Left colon (tissue), 2 donors: ENCODE measurements around the gene CDC5L. TPM values are rescaled to one million over a fixed set of nuclear protein-coding genes. Genes with fewer than 3 reads are reported as not detected.
"Not testable (repeated sequence)": the region's sequence is repeated elsewhere in the genome, so short reads cannot be mapped to it uniquely, and the experiment has no call there.

ENCODE experiments used
- ATAC-seq: fragments of 200-7000 bp; cut with Tn5 transposase; one replicate; pipeline ENCODE4 v1.9.1; 2020; ENCODE audit warnings: mild to moderate bottlenecking, moderate library complexity
- DNase-seq, 2 donors: peaks; one replicate each; pipeline ENCODE4 v3.0.0-alpha.2; 2020
- intact Hi-C, 2 donors: fragments of 100-400 bp; cut with DNase I in 1 of 2; cut with micrococcal nuclease in 1 of 2; formaldehyde crosslinking; loops; one replicate each; pipeline versions ENCODE4 v1.11.2 to v1.14.0; 2022; cut with DNase I, micrococcal nuclease
- total RNA-seq, 2 donors: library from RNA; stranded (reverse); fragmentation: NEBNext Ultra II Directional; extraction: Animal tissue kit (Norgen Biotek cat#: 25700); gene quantifications; one replicate each; pipeline ENCODE4 v1.2.1, GENCODE V29; 2021
- donor health status: DM: no; HTN: no; CAD: no.
- donor health status: DM: yes; HTN: yes; CAD: no.

Gene CDC5L
- total RNA-seq, 2 donors from 2014 or later, result 15.7 to 16.4 TPM

DNA sequence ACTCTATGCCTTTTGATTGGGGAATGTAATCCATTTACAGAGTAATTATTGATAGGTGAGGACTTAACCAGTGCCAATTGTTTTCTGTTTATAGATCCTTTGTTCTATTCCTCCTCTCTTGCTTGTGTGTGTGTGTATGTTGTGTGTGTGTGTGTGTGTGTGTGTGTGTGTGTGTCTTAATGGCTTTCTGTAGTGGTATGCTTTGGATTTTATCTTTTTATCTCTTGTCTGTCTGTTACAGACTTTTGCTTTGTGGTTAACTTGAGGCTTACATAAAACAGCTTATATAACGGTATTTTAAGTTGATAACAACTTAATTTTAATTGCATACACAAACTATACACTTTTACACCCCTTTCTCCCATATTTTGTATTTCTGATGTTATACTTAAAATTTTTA, 54.7 kb downstream of the CDC5L start:
- intact Hi-C loops, result no loop called here
- ATAC-seq, result no peak
- DNase-seq, result no peak

GRCh38 chr6:44442833-44443444, 55.4 kb downstream of the CDC5L start:
- intact Hi-C loops, result no loop called here
- DNase-seq (no peak), ATAC-seq (no peak)

DNA sequence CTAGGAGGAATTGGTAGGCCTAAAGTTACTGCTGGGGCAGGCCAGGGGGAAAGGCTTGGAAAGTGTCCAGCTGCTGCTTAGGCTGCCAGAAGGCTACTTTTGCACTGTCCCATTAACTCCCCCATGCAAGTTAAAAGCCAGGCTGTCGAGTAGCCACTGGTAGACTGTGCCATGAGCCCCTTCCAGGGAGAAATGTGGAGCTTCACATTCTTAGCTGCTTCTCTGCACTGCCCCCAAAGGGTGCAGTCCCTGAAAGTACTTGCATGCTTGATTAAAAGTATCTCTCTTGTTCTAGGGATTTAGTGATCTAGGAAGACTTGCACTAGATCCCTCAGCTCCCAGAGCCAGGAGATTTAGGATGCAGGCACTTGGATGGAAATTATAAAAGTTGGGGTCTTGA, 57.3 kb downstream of the CDC5L start:
- intact Hi-C loops, result no loop called here
- DNase-seq, result no peak
- ATAC-seq, result no peak

DNA sequence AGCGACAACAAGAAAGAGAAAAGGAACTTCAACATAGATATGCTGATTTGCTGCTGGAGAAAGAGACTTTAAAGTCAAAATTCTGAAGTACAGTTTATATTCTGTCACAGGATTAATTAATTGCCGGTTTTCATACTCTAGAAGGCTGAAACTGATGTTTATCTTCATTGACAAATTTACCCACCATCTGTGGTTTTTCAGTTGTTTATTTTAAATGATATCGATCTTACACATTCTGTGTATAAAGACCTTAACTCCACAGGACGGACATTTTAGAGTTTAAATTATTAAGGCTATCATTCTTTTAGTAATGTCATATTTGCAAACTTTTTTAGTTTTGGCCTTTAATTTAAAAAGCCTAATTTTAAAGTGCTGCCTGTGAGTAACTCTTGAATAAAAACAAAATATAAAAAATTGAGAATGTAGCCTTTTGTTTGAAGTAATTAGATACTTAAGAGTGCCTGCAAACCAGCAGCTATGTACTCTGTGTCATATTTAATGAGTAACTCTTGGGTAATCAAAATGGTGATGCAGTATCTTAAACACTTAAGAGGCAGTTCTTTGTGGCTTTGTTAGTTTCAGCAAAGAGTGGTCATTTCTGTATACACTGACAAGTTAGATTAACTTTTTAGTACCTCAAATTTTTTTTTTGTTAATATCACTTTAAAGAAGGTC, 59.3 kb downstream of the CDC5L start:
- DNase-seq, result no peak
- intact Hi-C loops, result no loop called here
- no peak for ATAC-seq

DNA sequence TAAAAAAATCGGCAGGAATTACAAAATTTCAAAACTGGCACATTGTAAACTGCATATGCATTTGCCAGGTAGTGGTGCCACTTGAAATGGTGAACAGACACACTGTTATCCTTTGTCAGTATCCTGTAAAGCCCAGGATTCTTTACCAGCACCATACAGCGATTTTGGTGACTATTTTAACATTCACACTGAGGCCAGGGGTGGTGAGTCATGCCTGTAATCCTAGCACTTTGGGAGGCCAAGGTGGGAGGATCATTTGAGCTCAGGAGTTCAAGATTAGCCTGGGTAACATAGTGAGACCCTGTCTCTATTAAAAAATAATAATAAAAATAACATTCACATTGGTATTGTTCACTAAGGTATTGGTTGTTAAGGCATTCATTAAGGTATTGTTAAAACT, 61.7 kb downstream of the CDC5L start:
- intact Hi-C loops, ATAC-seq, DNase-seq: not testable (repeated sequence)

DNA sequence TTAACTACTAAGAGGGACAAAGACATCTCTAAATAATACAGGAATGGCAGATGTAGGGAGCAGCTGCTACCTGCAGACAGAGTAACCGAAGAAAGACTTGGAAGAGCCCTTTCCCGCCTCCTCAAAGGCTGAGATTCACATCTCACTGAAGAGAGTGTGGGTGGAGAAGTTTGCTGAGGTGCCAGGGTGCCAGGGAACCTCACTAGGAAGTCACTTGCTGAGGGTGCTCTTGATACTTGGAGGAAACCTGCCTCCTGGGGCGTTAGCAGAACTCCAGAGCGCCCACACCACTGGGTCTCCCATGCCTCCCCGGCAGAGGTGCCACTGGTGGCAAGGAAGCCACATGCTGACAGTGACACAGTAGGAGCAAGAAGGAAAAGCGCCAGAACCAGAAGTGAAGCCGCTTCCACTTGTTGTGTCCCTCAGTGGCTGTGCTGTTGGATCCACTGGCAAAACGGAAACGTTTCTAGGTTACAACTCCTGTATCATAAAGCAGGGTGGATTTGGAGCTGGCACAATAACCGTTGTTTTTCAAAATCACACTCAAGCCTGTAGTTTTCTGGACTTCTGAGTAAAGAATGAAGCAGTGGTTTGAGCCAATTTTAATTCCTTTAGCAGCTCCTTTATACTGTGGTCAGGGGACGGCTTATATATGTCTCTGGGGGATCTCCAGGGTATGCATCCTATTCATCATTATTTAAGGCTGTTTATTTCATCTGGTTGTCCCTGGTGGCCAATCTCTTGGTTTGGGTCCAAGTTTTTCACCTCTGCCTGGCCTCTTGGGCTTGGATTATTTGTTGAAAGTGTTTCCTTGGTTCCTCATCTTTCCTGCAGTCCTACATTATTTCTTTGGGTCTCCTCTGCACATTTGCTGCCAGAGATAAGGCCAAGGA, 64.5 kb downstream of the CDC5L start:
- no peak for ATAC-seq
- DNase-seq, result no peak
- intact Hi-C loops, result no loop called here

DNA sequence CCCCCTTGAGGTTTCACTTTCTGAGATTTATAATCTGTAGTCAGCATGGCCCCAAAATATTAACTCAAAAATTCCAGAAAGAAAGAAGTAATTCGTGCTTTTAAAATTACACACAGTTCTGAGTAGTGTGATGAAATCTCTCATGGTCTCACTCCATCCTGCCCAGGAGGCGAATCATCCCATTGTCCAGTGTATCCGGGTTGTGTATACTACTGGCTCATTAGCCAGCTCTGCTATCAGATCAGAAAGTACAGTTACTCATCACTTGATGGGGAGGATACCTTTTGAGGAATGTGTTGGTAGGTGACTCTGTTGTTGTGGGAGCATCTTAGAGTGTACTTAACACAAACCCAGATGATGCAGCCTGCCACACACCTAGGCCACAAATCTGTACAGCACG, 65.2 kb downstream of the CDC5L start:
- ATAC-seq (no peak), DNase-seq (no peak)
- intact Hi-C loops, result no loop called here

- ATAC-seq, result no peak
- intact Hi-C loops, result no loop called here
These were observed 65.6 kb downstream of the CDC5L start for GRCh38 chr6:44453146-44453545.

GRCh38 chr6:44454198-44454597, 66.7 kb downstream of the CDC5L start:
- intact Hi-C loops, result no loop called here
- ATAC-seq, result no peak

More at GRCh38 chr6:44453146-44453545, 65.6 kb downstream of the CDC5L start:
- DNase-seq, result no peak

GRCh38 chr6:44456070-44456965, 68.8 kb downstream of the CDC5L start:
- intact Hi-C loops, result no loop called here
- peak; percentile 86 for ATAC-seq
- peak in 1 of 2 donors; percentile 25 for DNase-seq

More at GRCh38 chr6:44454198-44454597, 66.7 kb downstream of the CDC5L start:
- no peak for DNase-seq

DNA sequence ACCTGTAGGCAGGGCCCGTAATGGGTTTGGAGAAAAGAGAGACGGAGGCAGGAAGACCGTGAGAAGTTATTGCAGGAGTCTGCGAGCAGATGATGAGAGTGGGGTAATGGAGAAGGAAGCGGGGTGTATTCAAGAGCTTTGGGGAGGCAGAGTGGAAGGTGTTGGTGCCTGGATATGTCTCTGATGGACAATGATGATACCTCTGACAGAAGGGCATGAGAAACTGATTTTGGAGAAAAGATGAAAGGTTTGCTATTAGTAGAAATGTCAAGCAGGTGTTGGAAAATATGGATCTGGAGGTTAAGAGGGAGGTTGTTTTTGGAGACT, 69.4 kb downstream of the CDC5L start:
- ATAC-seq (no peak), DNase-seq (no peak)
- intact Hi-C loops, result no loop called here

- DNase-seq (no peak), ATAC-seq (no peak)
- intact Hi-C loops, result no loop called here
These were observed 70.1 kb downstream of the CDC5L start for GRCh38 chr6:44457596-44457995.

GRCh38 chr6:44458551-44458950, 71.0 kb downstream of the CDC5L start:
- intact Hi-C loops, result no loop called here
- DNase-seq, result no peak
- no peak for ATAC-seq

- intact Hi-C loops, result no loop called here
- DNase-seq (no peak), ATAC-seq (no peak)
These were observed 74.8 kb downstream of the CDC5L start for GRCh38 chr6:44462335-44462734.

DNA sequence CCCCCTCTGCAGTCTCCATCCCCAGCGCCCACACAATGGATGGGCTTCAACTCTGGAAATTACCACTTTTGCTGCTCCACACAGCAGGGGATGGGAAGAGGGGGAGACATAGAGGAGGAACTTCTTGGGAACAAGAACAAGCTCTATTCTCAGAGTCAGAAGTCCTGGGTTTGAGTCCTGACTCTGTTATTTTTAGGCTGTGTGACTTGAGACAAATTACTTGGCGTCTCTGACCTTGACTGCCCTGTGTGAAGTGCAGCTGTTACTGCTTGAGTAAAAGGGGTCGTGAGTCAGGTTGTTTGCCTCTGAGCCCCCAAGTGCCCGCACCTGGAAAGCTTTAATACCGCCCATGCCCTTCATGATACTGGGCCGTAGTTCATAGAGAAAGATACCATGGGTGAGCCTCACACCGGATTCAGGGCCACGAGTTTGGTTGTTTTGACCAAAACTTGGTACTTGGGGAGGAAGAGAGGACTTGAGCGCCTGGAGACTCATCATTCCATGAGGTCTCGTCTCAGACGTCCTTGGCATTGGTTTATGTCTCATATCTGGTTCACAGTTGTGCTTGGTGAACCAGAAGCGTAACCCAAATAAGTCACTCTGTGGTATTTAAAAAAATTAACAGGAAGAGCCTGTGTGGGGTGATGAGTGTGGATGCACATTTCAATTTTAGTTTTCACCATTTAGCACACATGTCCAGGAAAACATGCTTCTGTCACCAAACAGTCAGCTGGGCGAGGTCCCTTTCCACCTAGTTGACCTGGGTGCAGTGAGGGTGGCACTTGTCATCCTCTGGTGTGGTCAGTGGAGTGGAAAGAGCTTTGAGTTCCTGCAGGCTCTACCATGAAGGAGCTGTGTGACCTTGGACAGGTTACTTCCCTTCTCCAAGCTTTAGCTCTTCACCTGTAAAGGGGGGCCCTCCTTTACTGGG, 75.6 kb downstream of the CDC5L start:
- no peak for ATAC-seq
- DNase-seq, result no peak
- intact Hi-C loops, result no loop called here

- intact Hi-C loops, result no loop called here
- ATAC-seq (no peak), DNase-seq (no peak)
These were observed 76.4 kb downstream of the CDC5L start for GRCh38 chr6:44463728-44464450.

GRCh38 chr6:44464527-44465310, 77.2 kb downstream of the CDC5L start:
- DNase-seq (no peak), ATAC-seq (no peak)
- intact Hi-C loops, result no loop called here
